Neural progenitor cell (in vitro differentiated cells): ENCODE results near the gene PCSK5. TPM values are rescaled to one million over a fixed set of nuclear protein-coding genes. Genes with fewer than 3 reads are reported as not detected.

Source experiments
- DNase-seq: peaks from one replicate; pipeline ENCODE4 v3.0.0-alpha.2; 2016; ENCODE audit warnings: low spot score
- H2AFZ ChIP-seq: fragments of 200-600 bp; sonication (generic); replicated peaks from 2 replicates; pipeline ENCODE4 v1.6.1; 2016; ENCODE audit warnings: antibody characterized with exemption
- H3F3A ChIP-seq: fragments of 200-600 bp; sonication (generic); 2 replicates; pipeline ENCODE4 v1.6.1; 2016; ENCODE audit warnings: antibody characterized with exemption, low read depth
- H3K27ac ChIP-seq: fragments of 200-600 bp; sonication (generic); 2 replicates; pipeline ENCODE4 v1.5.1; 2016; ENCODE audit warnings: mild to moderate bottlenecking
- H3K27me3 ChIP-seq: fragments of 200-600 bp; sonication (generic); 2 replicates; pipeline ENCODE4 v1.6.1; 2016; ENCODE audit warnings: mild to moderate bottlenecking, moderate library complexity
- H3K36me3 ChIP-seq: fragments of 200-600 bp; sonication (generic); 2 replicates; pipeline ENCODE4 v1.5.1; 2016
- H3K4me1 ChIP-seq: fragments of 200-600 bp; sonication (generic); 2 replicates; pipeline ENCODE4 v1.6.1; 2016; ENCODE audit warnings: mixed run types
- H3K4me2 ChIP-seq: fragments of 200-600 bp; sonication (generic); 2 replicates; pipeline ENCODE4 v1.6.1; 2016
- H3K4me3 ChIP-seq: fragments of 200-600 bp; sonication (generic); 2 replicates; pipeline ENCODE4 v1.5.1; 2016
- H3K79me2 ChIP-seq: fragments of 200-600 bp; sonication (generic); 2 replicates; pipeline ENCODE4 v1.6.1; 2016; ENCODE audit warnings: low read depth
- H3K9ac ChIP-seq: fragments of 200-600 bp; sonication (generic); 2 replicates; pipeline ENCODE4 v1.6.1; 2016
- H3K9me3 ChIP-seq: fragments of 200-600 bp; sonication (generic); 2 replicates; pipeline ENCODE4 v1.5.1; 2016; ENCODE audit warnings: low read depth
- H4K20me1 ChIP-seq: fragments of 200-600 bp; sonication (generic); 2 replicates; pipeline ENCODE4 v1.6.1; 2016; ENCODE audit warnings: low read depth
- H3K27ac Mint-ChIP-seq: 3 replicates; pipeline ENCODE4 v1.8.0; 2021; ENCODE audit warnings: mixed read lengths
- H3K27me3 Mint-ChIP-seq: 2 replicates; pipeline ENCODE4 v1.8.0; 2022; ENCODE audit warnings: low read depth, mild to moderate bottlenecking, inconsistent platforms, moderate library complexity, mixed read lengths; ENCODE audit not compliant: insufficient read depth
- H3K36me3 Mint-ChIP-seq: 3 replicates; pipeline ENCODE4 v1.8.0; 2021; ENCODE audit warnings: mixed read lengths
- H3K4me1 Mint-ChIP-seq: 3 replicates; pipeline ENCODE4 v1.8.0; 2021; ENCODE audit warnings: mixed read lengths
- H3K4me3 Mint-ChIP-seq: 3 replicates; pipeline ENCODE4 v1.8.0; 2021; ENCODE audit warnings: mild to moderate bottlenecking, moderate library complexity, mixed read lengths
- H3K9me3 Mint-ChIP-seq: 3 replicates; pipeline ENCODE4 v1.8.0; 2020; ENCODE audit warnings: mixed read lengths
- EZH2 ChIP-seq: fragments of 200-600 bp; sonication (generic); IDR thresholded peaks from 2 replicates; pipeline ENCODE4 v1.6.1; 2017; ENCODE audit warnings: antibody characterized with exemption, mild to moderate bottlenecking, moderate library complexity
- EZH2phosphoT487 ChIP-seq: fragments of 200-600 bp; sonication (generic); IDR thresholded peaks from 2 replicates; pipeline ENCODE4 v1.6.1; 2017; ENCODE audit warnings: antibody characterized with exemption
- total RNA-seq: library from RNA; depleted of rRNA; stranded (reverse); fragments of >200 nt; gene quantifications from 2 replicates; pipeline ENCODE4 v1.2.3, GENCODE V29; 2015; ENCODE audit warnings: low replicate concordance
- TF ChIP-seq, protein P1 (sequence below): fragments of 200-600 bp; sonication (generic); IDR thresholded peaks from 2 replicates; pipeline ENCODE4 v1.5.1; 2017; ENCODE audit warnings: antibody characterized with exemption, mild to moderate bottlenecking

Gene PCSK5
- total RNA-seq, 1 donor from 2014 or later = 23.4 TPM

DNA sequence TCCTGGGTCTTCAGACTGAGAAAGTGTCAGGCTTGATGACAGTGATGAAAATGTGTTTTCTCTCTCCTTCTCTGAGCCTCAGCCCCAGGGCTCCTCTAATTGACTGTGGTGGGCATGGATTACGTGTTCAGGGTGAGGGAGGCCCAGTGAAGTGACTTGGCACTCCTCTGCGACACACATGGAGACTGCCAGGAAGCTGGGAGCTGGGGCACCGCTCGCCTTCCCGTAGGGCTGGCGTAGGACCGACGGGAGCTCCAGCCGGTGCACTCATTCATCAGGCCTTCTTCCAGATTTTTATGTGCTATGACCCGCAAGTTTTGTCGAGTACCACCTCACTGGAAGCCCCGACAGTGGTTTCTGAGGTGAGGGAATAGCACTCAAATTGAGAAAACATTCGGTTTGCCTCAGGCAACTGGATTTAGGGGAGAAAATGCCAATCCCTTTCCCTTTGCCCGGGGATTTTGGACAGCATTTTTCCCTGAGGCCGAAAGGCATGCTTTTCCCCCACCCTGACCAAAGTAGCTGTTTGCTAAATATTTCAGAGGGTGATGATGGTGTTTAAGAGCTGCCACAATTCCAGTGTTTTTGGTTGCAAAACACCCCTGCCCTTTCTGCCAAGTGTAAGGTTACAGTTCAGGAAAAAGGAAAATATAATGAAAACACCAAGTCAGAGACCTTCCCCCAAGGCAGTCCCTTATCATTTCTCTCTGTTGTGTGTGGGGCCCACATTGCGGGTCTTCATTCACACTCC lies 83.7 kb downstream of the PCSK5 start:
- TF ChIP-seq, protein P1, sequence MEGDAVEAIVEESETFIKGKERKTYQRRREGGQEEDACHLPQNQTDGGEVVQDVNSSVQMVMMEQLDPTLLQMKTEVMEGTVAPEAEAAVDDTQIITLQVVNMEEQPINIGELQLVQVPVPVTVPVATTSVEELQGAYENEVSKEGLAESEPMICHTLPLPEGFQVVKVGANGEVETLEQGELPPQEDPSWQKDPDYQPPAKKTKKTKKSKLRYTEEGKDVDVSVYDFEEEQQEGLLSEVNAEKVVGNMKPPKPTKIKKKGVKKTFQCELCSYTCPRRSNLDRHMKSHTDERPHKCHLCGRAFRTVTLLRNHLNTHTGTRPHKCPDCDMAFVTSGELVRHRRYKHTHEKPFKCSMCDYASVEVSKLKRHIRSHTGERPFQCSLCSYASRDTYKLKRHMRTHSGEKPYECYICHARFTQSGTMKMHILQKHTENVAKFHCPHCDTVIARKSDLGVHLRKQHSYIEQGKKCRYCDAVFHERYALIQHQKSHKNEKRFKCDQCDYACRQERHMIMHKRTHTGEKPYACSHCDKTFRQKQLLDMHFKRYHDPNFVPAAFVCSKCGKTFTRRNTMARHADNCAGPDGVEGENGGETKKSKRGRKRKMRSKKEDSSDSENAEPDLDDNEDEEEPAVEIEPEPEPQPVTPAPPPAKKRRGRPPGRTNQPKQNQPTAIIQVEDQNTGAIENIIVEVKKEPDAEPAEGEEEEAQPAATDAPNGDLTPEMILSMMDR = no peak
- no peak for TF ChIP-seq EZH2phosphoT487
- no peak for TF ChIP-seq EZH2
- H3K27me3 ChIP-seq = no peaks in the 10 kb centered on the region
- peaks cover 43% of the 10 kb centered on the region for H3K4me1 Mint-ChIP-seq

DNA sequence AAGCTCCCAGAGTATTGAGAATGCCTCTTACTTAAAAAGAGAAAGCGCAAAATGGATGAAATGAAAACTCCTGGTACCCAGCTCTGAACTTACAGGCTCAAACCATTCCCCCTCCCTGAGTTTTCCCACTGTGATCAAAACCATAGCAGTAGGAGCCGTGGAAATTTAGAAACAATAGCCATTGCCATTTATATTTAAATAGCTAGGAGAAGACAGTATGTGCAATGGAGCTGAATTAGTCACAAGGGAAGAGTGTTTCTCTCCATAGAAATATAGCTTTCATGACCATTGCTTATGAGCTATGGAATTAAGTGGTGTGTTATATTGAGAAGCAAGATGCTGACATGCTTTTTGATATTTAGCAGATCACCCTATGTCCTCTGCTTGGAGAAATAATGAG lies 84.6 kb downstream of the PCSK5 start:
- H3K4me3 ChIP-seq = no peak overlapping the region
- no peaks in the 10 kb centered on the region for H3F3A ChIP-seq
- H2AFZ ChIP-seq = no peak overlapping the region
- no peak for DNase-seq
- peaks cover 18% of the 10 kb centered on the region for H3K4me1 ChIP-seq
- H3K27ac ChIP-seq = no peak overlapping the region
- peaks cover 44% of the 10 kb centered on the region for H3K79me2 ChIP-seq
- peaks cover 26% of the 10 kb centered on the region for H3K9me3 Mint-ChIP-seq
- peak overlapping the region; percentile 38 for H3K4me3 Mint-ChIP-seq
- peaks cover 13% of the 10 kb centered on the region for H3K36me3 Mint-ChIP-seq
- H3K36me3 ChIP-seq = no peaks in the 10 kb centered on the region
- no peak overlapping the region for H3K9ac ChIP-seq
- peak overlapping the region; percentile 92 for H3K27ac Mint-ChIP-seq
- peak overlapping the region; percentile 21 for H3K4me2 ChIP-seq
- peaks cover 43% of the 10 kb centered on the region for H3K4me1 Mint-ChIP-seq
- H3K9me3 ChIP-seq = peaks cover 8% of the 10 kb centered on the region
- H4K20me1 ChIP-seq = peaks cover 15% of the 10 kb centered on the region
- TF ChIP-seq EZH2phosphoT487 = no peak
- TF ChIP-seq, protein P1 = no peak
- TF ChIP-seq EZH2 = no peak
- H3K27me3 Mint-ChIP-seq = peaks cover 2% of the 10 kb centered on the region
- H3K27me3 ChIP-seq = no peaks in the 10 kb centered on the region

More for the DNA sequence above, 83.7 kb downstream of the PCSK5 start:
- no peak overlapping the region for H3K4me3 Mint-ChIP-seq
- H3K27ac Mint-ChIP-seq = peak overlapping the region; percentile 92
- peaks cover 21% of the 10 kb centered on the region for H3K9me3 Mint-ChIP-seq
- H3K36me3 Mint-ChIP-seq = peaks cover 11% of the 10 kb centered on the region
- Histone ChIP-seq H3K4me1 (peaks cover 18% of the 10 kb centered on the region), H2AFZ (no peak overlapping the region), H3K4me3 (no peak overlapping the region), H3K36me3 (no peaks in the 10 kb centered on the region), H4K20me1 (peaks cover 15% of the 10 kb centered on the region), H3F3A (no peaks in the 10 kb centered on the region), H3K9ac (no peak overlapping the region), H3K4me2 (peak overlapping the region; percentile 21), H3K27ac (no peak overlapping the region), H3K79me2 (peaks cover 50% of the 10 kb centered on the region), H3K9me3 (peaks cover 8% of the 10 kb centered on the region)
- no peak for DNase-seq
- H3K27me3 Mint-ChIP-seq = peaks cover 2% of the 10 kb centered on the region

DNA sequence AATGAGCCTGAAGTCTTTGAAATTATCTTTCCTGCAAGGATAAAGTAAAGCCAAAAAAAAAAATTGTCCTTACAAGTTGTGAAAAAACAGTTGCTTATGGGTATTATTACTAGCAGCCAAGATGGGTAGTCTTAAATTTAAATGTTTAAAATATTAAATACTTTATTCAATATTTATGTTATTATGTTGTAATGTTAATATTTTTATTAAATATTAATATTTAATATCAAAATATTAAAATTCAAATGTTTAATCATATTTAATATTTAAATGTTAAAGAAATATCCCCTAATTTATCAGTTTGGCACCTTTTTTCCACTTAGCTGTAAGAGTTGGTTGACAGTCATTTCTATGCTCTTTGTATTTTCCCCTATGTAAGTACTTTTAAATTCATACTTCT lies 86.1 kb downstream of the PCSK5 start:
- no peak overlapping the region for H2AFZ ChIP-seq
- H3K27ac ChIP-seq = no peak overlapping the region
- H3K4me1 Mint-ChIP-seq = peaks cover 43% of the 10 kb centered on the region
- peaks cover 19% of the 10 kb centered on the region for H3K9me3 Mint-ChIP-seq
- no peak for DNase-seq
- H3K27me3 ChIP-seq = no peaks in the 10 kb centered on the region
- peak overlapping the region; percentile 38 for H3K4me3 Mint-ChIP-seq
- peaks cover 18% of the 10 kb centered on the region for H3K4me1 ChIP-seq
- peaks cover 2% of the 10 kb centered on the region for H3K27me3 Mint-ChIP-seq
- no peak overlapping the region for H3K4me3 ChIP-seq
- H3K27ac Mint-ChIP-seq = peak overlapping the region; percentile 76
- H3F3A ChIP-seq = no peaks in the 10 kb centered on the region
- no peaks in the 10 kb centered on the region for H3K36me3 ChIP-seq
- TF ChIP-seq EZH2 (no peak), EZH2phosphoT487 (no peak)
- TF ChIP-seq, protein P1 = no peak
- H3K9ac ChIP-seq = no peak overlapping the region
- H3K36me3 Mint-ChIP-seq = peaks cover 5% of the 10 kb centered on the region
- H4K20me1 ChIP-seq = peaks cover 15% of the 10 kb centered on the region
- no peak overlapping the region for H3K4me2 ChIP-seq
- H3K79me2 ChIP-seq = peaks cover 33% of the 10 kb centered on the region
- peaks cover 4% of the 10 kb centered on the region for H3K9me3 ChIP-seq
